GM19025 (cell line): ENCODE measurements around the gene IFNE.

Experiments
- ATAC-seq: cut with Tn5 transposase; IDR thresholded peaks from one replicate; pipeline ENCODE4 v1.9.1; 2021; ENCODE audit warnings: mild to moderate bottlenecking, low read depth, moderate library complexity; ENCODE audit not compliant: unreplicated experiment

The IFNE gene

GRCh38 chr9:21482213-21482612 is at the start of gene IFNE:
IFNE (minus strand) TSS chr9:21482313; CDS start chr9:21481694, 619 bp downstream.
- ATAC-seq: no peak

DNA sequence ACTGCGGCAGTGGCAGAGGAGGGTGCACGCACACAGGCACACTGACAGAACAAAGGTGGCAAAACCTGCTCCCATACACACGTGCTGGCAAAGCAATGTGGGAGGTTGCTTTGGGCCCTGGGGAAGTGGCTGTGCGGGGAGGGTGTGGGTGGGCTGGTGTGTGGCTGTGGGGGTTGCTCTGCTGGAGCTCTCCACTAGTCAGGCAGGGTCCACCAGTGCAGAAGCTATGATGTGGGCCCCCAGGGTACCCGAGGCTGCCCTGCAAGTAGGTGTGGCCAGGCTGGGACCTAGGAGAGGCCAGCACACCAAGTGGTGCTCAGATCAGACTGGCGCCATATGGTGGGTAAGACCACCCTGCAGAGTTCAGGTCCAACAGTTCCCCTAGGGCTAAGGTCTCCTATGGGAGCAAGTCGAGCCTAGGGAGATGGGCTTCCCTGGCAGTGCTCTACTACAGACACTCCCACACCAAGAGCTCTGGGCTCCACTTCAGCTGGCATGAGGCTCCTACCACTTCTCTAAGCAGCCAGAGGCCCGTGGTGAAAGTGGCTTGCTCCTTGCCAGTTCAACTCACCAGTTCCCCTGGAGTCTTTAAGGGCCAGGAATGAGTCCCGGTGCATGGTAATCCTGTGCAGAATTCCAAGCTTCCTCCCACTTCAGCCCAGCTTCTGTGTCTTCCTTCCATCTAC is 46.2 kb upstream of the IFNE start:
- ATAC-seq: no peak

GRCh38 chr9:21527579-21527978 is 45.5 kb upstream of the IFNE start:
- ATAC-seq: peak; percentile 64

DNA sequence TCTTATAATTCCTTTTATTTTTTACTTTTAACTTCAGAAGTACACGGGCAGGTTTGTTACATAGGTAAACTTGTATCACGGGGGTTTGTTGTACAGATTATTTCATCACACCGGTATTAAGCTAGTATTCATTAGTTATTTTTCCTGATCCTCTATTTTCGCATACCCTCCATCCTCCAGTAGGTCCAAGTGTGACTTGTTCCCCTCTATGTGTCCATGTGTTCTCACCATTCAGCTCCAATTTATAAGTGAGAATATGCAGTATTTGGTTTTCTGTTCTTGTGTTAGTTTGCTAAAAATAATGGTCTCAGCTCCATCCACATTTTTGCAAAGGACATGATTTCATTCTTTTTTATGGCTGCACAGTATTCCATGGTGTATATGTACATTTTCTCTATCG is 43.1 kb upstream of the IFNE start:
- no peak for ATAC-seq

DNA sequence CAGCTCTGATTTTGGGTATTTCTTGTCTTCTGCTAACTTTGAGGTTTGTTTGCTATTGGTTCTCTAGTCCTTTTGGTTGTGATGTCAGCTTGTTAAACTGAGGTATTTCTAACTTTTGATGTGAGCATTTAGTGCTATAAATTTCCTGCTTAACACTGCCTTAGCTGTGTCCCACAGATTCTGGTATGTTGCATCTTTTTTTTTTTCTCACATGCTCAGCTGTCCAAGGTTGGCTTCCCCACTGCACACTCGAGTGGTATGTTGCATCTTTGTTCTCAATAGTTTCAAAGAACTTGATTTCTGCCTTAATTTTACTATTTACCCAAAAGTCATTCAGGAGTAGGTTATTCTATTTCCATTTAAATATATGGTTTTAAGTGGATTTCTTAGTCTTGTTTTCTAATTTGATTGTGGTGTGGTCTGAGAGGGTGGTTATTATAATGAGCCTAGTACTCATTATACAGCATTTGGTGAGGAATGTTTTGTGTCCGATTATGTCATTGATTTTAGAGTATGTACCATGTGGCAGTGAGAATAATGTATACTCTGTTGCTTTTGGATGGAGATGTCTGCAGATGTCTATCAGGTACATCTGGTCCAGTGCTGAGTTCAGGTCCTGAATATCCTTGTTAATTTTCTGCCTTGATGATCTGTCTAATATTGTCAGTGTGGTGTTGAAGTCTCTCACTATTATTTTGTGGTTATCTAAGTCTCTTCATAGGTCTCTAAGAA is 42.2 kb upstream of the IFNE start:
- no peak for ATAC-seq

- ATAC-seq: no peak
Measured at GRCh38 chr9:21523021-21524014, 41.2 kb upstream of the IFNE start.

DNA sequence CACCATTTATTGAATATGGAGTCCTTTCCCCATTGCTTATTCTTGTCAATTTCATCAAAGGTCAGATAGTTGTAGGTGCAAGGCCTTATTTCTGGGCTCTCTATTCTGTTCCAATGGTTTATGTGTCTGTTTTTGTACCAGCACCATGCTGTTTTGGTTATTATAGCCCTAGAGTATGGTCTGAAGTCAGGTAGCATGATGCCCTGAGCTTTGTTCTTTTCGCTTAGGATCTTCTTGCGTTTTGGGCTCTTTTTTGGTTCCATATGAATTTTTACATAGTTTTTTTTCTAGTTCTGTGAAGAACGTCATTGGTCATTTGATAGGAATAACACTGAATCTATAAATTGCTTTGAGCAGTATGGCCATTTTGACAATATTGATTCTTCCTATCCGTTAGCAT is 40.2 kb upstream of the IFNE start:
- ATAC-seq: no peak

DNA sequence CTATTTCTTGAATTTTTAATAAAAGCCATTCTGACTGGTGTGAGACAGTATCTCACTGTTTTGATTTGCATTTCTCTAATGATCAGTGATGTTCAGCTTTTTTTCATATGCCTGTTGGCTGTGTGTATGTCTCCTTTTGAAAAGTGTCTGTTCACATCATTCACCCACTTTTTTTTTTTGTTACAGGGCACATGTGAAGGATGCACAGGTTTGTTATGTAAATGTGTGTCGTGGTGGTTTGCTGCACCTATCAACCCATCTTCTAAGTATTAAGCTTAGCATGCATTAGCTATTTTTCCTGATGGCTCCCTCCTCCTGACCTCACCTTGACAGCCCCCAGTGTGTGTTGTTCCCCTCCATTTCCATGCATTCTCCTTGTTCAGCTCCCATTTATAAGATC is 39.3 kb upstream of the IFNE start:
- no peak for ATAC-seq

DNA sequence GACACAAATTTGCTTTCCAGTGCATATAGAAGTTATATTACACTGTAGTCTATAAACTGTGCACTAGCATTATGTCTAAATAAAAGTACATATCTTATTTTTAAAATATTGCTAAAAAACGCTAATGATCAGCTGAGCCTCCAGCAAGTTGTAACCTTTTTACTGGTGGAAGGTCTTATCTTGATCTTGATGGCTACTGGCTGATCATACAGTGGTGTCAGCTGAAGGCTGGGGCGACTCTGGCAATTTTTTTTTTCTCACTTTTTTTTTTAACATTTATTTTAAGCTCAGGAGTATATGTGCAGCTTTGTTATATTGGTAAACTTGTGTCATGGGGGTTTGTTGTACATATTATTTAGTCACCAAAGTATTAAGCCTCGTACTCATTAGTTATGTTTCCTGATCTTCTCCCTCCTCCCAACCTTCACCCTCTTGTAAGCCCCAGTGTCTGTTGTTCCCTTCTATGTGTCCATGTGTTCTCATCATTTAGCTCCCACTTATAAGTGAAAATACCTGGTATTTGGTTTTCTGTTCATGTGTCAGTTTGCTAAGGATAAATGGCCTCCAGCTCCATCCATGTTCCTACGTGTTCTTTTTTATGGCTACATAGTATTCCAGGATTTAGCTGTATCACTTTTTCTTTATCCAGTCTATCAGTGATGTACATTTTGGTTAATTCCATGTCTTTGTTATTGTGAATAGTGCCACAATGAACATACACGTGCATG is 38.6 kb upstream of the IFNE start:
- no peak for ATAC-seq

GRCh38 chr9:21519855-21520434 is 37.8 kb upstream of the IFNE start:
- no peak for ATAC-seq

GRCh38 chr9:21516796-21517195 is 34.7 kb upstream of the IFNE start:
- no peak for ATAC-seq

DNA sequence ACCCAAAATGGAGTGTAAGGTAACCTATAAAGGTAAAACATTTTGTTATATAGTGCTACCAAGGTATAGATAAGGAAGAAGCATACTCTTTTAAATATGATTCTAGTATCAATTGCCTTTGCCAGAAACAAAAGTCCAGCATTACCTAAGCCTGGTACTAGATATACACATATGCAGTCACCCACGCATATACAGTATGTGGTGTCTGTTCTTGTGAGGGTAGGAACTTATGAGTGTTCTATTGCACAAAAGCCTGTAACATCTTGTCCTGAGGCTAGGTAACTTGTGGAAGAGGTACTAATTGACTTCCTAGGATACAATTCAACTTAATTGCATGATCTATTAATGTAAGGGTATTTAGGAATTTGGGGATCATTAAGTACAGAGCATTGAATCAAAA is 31.3 kb upstream of the IFNE start:
- ATAC-seq: no peak

DNA sequence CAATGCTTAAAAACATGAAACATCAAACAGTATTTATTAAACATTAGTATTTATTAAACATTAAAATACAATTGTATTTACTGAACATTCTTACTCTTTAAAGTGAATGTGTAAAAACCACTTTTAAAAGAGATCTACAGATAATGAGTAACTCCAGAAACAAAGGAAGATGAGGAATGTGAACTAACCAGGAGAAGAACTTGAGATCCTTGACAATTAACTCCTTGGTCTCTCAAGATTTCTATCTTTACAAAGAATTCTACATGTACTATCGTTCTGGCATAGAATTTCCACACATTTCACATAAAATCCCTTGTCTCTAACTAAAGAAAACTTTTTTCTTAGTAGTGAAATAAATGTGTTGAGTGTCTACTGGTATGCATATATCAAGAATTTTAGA is 28.7 kb upstream of the IFNE start:
- no peak for ATAC-seq

GRCh38 chr9:21507483-21507790 is 25.3 kb upstream of the IFNE start:
- ATAC-seq: no peak

- no peak for ATAC-seq
Measured at GRCh38 chr9:21506626-21507482, 24.7 kb upstream of the IFNE start.

- no peak for ATAC-seq
Measured at GRCh38 chr9:21505425-21506179, 23.5 kb upstream of the IFNE start.

GRCh38 chr9:21504894-21505293 is 22.8 kb upstream of the IFNE start:
- ATAC-seq: no peak

DNA sequence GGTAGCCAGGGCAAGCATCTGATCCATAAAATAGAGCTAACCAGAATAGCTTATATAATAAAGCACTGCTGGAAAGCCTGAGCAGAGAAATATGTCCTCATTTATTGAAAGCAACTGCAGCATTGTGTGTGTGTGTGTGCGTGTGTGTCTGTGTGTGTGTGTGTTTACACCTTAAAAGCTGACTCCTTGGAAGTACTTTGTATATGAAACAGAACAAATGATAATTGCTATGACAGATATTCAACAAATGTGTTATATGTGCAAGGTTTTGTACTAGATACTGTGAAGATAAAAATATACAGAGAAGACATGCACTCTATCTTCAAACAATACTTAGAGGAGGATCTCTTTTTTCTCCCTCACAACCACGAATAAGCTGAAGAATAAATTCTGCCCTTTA is 22.0 kb upstream of the IFNE start:
- no peak for ATAC-seq

- ATAC-seq: no peak
Measured at GRCh38 chr9:21502586-21502985, 20.5 kb upstream of the IFNE start.
